HK-2 (cell line): ENCODE results near the gene MYADM.

Experiments used
- DNase-seq: peaks from one replicate; pipeline ENCODE4 v3.0.0-alpha.2; 2018; ENCODE audit not compliant: unreplicated experiment

The MYADM gene

DNA sequence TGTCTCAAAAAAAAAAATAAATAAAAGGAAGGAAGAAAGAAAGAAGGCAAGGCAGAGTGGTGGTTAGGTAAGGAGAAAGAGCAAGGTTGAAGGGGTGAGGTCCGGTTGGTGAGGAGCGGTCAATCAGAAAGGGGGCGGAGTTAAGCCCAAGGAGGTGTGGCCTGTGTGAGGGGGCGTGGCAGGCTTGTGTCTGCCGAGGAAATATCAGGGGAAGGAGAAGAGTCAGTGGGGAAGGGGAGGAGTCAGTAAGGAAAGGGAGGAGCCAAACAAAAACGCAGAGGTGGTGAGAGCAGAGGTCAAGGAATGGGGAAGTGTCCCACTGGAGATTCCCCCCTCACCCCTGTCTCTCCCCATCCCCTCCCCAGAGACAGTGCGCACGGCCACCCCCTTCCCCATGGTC lies 47.3 kb downstream of the MYADM start:
- no peak for DNase-seq

DNA sequence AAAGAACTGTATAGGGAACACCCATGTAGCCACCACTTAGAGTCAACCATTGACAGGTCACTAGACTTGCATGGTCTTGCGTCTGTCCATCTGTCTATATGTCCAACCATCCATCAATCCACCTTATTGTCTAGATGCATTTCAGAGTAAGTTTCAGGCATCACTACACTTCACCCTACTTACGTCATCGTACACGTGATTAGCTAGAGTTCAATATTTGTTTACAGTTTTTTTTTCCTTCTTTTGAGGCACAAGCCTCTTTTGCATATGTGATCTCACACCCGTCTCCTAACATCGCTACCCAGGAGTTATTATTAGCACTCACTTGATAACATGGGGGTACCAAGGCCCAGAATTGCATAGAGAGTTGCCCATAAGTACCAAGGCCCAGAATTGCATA lies 48.3 kb downstream of the MYADM start:
- DNase-seq, result no peak

DNA sequence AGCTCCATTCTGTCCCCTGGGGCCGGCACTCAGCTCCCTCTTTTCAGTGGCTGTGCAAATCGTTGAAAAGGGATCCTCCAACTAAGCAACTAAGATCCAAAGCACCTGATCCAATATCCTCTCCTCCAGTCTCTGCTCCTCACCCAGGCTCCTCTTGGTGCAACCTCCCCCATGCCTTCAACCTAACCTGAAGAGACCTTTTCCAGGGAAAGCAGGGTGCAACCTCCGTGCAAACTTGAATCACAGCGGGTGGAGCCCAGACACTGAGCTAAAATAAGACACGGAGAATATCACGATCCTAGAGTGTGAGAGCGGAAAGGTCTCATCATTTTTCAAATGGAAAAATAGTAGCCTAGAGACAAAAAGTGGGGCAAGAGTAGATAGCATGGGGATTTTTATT lies 49.7 kb downstream of the MYADM start:
- no peak for DNase-seq
